ENCODE data around the gene PURA. TPM values are rescaled to one million over a fixed set of nuclear protein-coding genes. Genes with fewer than 3 reads are reported as not detected.

The PURA gene
- total RNA-seq, 1 experiment from 2014 or later, result 16.9 TPM

DNA sequence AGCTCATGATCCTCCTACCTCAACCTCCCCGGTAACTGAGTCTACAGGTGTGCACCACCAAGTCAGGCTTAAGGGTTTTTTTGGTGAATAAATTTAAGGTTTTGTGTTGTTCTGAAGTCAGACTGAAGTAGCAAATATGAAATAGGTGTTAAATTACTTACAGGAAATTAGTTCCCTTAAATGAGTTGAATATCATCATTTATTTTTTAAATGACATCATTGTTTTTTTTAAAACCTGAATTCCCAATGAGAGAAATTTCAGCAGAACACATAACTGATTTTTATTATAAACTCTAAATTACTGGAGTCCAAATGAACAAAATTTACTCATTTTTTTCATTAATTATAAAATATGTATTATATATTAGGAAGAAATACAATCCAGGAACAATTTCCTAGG is 37.8 kb upstream of the PURA start:
- DNase-seq (ENCODE audit: low read depth, low spot score) (no peak), ATAC-seq (no peak)
- in situ Hi-C loops (cut with HindIII; ENCODE audit: low pct_unique_long_range_greater_than_20kb, low sequenced_read_pairs) (no loop called here), intact Hi-C loops (cut with micrococcal nuclease; ENCODE audit: unreplicated experiment) (no loop called here)
- no peaks in the 10 kb centered on the region for H3K9me3 ChIP-seq (ENCODE audit: control insufficient read depth, insufficient read depth, low read depth, low read length)
- no peaks in the 10 kb centered on the region for H3K27me3 ChIP-seq (ENCODE audit: control insufficient read depth, insufficient read depth, low read length)
- no peak overlapping the region for H3K4me3 ChIP-seq (ENCODE audit: low read depth in 2 of 2, low read length in 2 of 2)
- no peak overlapping the region for H3K27ac ChIP-seq (ENCODE audit: low read length)
- TF ChIP-seq SIN3A (IDR thresholded peaks at IDR 0.05; ENCODE audit: borderline replicate concordance, insufficient read depth, low read depth, low read length) (no peak), POLR2AphosphoS5 (IDR thresholded peaks at IDR 0.05; ENCODE audit: low read depth, low read length) (no peak), CTCF (IDR thresholded peaks at IDR 0.05) (no peak), TCF7L2 (IDR thresholded peaks at IDR 0.05; ENCODE audit: low read depth, low read length) (no peak)
- TF ChIP-seq, protein P1, sequence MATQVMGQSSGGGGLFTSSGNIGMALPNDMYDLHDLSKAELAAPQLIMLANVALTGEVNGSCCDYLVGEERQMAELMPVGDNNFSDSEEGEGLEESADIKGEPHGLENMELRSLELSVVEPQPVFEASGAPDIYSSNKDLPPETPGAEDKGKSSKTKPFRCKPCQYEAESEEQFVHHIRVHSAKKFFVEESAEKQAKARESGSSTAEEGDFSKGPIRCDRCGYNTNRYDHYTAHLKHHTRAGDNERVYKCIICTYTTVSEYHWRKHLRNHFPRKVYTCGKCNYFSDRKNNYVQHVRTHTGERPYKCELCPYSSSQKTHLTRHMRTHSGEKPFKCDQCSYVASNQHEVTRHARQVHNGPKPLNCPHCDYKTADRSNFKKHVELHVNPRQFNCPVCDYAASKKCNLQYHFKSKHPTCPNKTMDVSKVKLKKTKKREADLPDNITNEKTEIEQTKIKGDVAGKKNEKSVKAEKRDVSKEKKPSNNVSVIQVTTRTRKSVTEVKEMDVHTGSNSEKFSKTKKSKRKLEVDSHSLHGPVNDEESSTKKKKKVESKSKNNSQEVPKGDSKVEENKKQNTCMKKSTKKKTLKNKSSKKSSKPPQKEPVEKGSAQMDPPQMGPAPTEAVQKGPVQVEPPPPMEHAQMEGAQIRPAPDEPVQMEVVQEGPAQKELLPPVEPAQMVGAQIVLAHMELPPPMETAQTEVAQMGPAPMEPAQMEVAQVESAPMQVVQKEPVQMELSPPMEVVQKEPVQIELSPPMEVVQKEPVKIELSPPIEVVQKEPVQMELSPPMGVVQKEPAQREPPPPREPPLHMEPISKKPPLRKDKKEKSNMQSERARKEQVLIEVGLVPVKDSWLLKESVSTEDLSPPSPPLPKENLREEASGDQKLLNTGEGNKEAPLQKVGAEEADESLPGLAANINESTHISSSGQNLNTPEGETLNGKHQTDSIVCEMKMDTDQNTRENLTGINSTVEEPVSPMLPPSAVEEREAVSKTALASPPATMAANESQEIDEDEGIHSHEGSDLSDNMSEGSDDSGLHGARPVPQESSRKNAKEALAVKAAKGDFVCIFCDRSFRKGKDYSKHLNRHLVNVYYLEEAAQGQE (IDR thresholded peaks at IDR 0.05; ENCODE audit: insufficient read depth in 1 of 2, low read depth in 2 of 2, low read length in 1 of 2), result no peak
- no peaks in the 10 kb centered on the region for H3K4me1 ChIP-seq (ENCODE audit: control insufficient read depth, insufficient read depth, low read length)
- BruUV-seq (replicated peaks), result no TSS peak
- H3K36me3 ChIP-seq (ENCODE audit: control insufficient read depth, insufficient read depth, low read length), result no peaks in the 10 kb centered on the region
- CTCF ChIA-PET, result interaction anchor here (0.6 to 1.0 kb wide), 3 partner anchors 9 to 68 kb away, joined by 3 to 5 read pairs (median 3); no protein-coding TSS in a partner anchor
- POLR2A ChIA-PET, result no interaction called here

DNA sequence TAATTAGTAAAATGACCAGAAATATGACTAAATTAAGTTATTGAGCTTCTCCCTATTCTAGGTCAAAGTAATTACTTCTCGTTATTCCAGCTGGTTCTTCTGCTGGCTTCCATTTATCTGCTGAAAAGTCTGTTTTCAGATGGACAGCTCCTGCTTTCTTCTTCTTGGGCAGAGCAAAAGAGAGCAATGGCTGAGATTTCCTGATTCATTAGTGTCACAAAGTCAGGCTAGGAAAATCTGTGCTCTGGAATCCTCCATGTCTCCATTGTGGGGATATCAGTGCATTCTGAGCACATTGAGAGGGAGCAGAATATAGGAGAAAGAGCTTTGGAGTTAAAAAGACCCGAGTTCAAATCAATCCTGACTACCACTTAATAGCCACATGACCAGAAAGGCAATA is 37.1 kb upstream of the PURA start:
- Histone ChIP-seq H3K27ac (ENCODE audit: low read length) (no peak overlapping the region), H3K36me3 (ENCODE audit: control insufficient read depth, insufficient read depth, low read length) (no peaks in the 10 kb centered on the region), H3K4me1 (ENCODE audit: control insufficient read depth, insufficient read depth, low read length) (no peaks in the 10 kb centered on the region), H3K9me3 (ENCODE audit: control insufficient read depth, insufficient read depth, low read depth, low read length) (no peaks in the 10 kb centered on the region), H3K27me3 (ENCODE audit: control insufficient read depth, insufficient read depth, low read length) (no peaks in the 10 kb centered on the region), H3K4me3 (ENCODE audit: low read depth in 2 of 2, low read length in 2 of 2) (no peak overlapping the region)
- no TSS peak for BruUV-seq (replicated peaks)
- CTCF ChIA-PET, result interaction anchor here (0.7 kb wide), 1 partner anchor 8 kb away, joined by 3 read pairs; no protein-coding TSS in a partner anchor
- POLR2A ChIA-PET, result no interaction called here
- in situ Hi-C loops (cut with HindIII; ENCODE audit: low pct_unique_long_range_greater_than_20kb, low sequenced_read_pairs), result no loop called here
- TF ChIP-seq SIN3A (IDR thresholded peaks at IDR 0.05; ENCODE audit: borderline replicate concordance, insufficient read depth, low read depth, low read length) (no peak), TCF7L2 (IDR thresholded peaks at IDR 0.05; ENCODE audit: low read depth, low read length) (no peak)
- TF ChIP-seq, protein P1 (IDR thresholded peaks at IDR 0.05; ENCODE audit: insufficient read depth in 1 of 2, low read depth in 2 of 2, low read length in 1 of 2), result no peak
- intact Hi-C loops (cut with micrococcal nuclease; ENCODE audit: unreplicated experiment), result no loop called here
- ATAC-seq (no peak), DNase-seq (ENCODE audit: low read depth, low spot score) (no peak)

All from Panc1 (cell line).